ENCODE results near the gene DAB1. TPM values are rescaled to one million over a fixed set of nuclear protein-coding genes. Genes with fewer than 3 reads are reported as not detected.

Gene DAB1
- total RNA-seq, 4 donors from 2014 or later: 0.48 to 1.1 (median 0.70) TPM

GRCh38 chr1:56967900-56968832 is 455.7 kb downstream of the DAB1 start:
- DNase-seq (ENCODE audit: low spot score) (no peak), ATAC-seq (ENCODE audit: low FRiP score) (no peak)
- no peak for TF ChIP-seq CTCF (IDR thresholded peaks at IDR 0.05)

GRCh38 chr1:56967355-56967754 is 456.5 kb downstream of the DAB1 start:
- TF ChIP-seq CTCF (IDR thresholded peaks at IDR 0.05): no peak
- no peak for ATAC-seq (ENCODE audit: low FRiP score)
- DNase-seq (ENCODE audit: low spot score): no peak

- no peak for ATAC-seq (ENCODE audit: low FRiP score)
- no peak for TF ChIP-seq CTCF (IDR thresholded peaks at IDR 0.05)
- DNase-seq (ENCODE audit: low spot score): no peak
Measured at GRCh38 chr1:56966698-56966999, 457.2 kb downstream of the DAB1 start.

- no peak for ATAC-seq (ENCODE audit: low FRiP score)
- no peak for DNase-seq (ENCODE audit: low spot score)
- no peak for TF ChIP-seq CTCF (IDR thresholded peaks at IDR 0.05)
Measured at GRCh38 chr1:56965916-56966697, 457.8 kb downstream of the DAB1 start, which contains the start of gene C8B. TSS of gene C8B (minus strand) at chr1:56966015. CDS start at chr1:56965948, 67 bp downstream.

- TF ChIP-seq CTCF (IDR thresholded peaks at IDR 0.05): no peak
- no peak for ATAC-seq (ENCODE audit: low FRiP score)
Measured at GRCh38 chr1:56965191-56965590, 458.7 kb downstream of the DAB1 start.

GRCh38 chr1:56964349-56965017 is 459.4 kb downstream of the DAB1 start:
- no peak for TF ChIP-seq CTCF (IDR thresholded peaks at IDR 0.05)
- ATAC-seq (ENCODE audit: low FRiP score): no peak
- DNase-seq (ENCODE audit: low spot score): no peak

More at GRCh38 chr1:56965191-56965590, 458.7 kb downstream of the DAB1 start:
- DNase-seq (ENCODE audit: low spot score): no peak

Data from omental fat pad (tissue), 4 donors.